NCI-H2196 treated with DMSO at 0.1 percent for 48 hours (cell line): ENCODE data around the gene HSPD1.

Source experiments
- DNase-seq: peaks from one replicate; lab custom pipeline; 2025; ENCODE audit not compliant: unreplicated experiment; lab: John Stamatoyannopoulos, UW

The HSPD1 gene

DNA sequence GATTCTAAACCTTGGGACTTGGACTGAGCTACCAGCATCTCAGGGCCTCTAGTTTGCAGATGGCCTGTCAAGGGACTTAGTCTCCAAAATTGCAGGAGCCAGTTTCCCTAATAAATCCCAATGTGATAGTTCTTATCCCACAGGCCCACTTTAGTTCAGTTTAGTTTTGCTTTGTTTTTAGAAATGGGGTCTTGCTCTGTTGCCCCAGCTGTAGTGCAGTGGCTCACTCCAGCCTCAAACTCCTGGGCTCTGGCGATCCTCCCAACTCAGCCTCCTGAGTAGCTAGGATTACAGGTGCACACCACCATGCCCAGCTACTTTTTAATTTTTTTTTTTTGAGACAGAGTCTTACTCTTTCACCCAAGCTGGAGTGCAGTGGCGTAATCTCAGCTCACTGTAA lies 62.3 kb downstream of the HSPD1 start:
- no peak for DNase-seq
